NCI-H2196 (cell line): ENCODE data around the gene NPFFR1.

Experiments used
- DNase-seq: peaks from one replicate; lab custom pipeline; 2025; ENCODE audit not compliant: unreplicated experiment; lab: John Stamatoyannopoulos, UW

NPFFR1 gene

DNA sequence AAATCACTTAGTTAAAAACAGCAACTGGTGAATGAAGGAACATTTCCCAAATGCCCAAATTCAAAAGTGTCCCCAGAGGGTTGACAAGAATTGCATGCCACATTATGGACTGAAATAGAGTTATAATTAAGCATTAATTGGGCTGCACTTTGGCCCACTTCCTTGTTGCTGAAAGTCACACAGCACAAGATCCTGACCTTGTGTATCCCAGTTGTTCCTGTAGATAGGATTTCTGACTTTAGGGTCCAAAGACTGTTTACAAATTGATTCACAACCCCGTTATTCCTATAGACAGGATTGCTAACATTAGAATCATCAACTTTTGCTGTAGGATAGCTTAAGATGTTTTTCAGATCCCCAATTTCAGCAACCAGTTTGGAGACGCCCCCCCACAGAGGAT lies 31.5 kb upstream of the NPFFR1 start:
- DNase-seq = no peak

GRCh38 chr10:70312972-70313371 lies 29.2 kb upstream of the NPFFR1 start:
- DNase-seq = no peak

GRCh38 chr10:70312249-70312648 lies 28.4 kb upstream of the NPFFR1 start:
- no peak for DNase-seq

GRCh38 chr10:70311698-70312097 lies 27.9 kb upstream of the NPFFR1 start:
- no peak for DNase-seq

- DNase-seq = no peak
Measured at GRCh38 chr10:70309661-70310060, 25.9 kb upstream of the NPFFR1 start.

DNA sequence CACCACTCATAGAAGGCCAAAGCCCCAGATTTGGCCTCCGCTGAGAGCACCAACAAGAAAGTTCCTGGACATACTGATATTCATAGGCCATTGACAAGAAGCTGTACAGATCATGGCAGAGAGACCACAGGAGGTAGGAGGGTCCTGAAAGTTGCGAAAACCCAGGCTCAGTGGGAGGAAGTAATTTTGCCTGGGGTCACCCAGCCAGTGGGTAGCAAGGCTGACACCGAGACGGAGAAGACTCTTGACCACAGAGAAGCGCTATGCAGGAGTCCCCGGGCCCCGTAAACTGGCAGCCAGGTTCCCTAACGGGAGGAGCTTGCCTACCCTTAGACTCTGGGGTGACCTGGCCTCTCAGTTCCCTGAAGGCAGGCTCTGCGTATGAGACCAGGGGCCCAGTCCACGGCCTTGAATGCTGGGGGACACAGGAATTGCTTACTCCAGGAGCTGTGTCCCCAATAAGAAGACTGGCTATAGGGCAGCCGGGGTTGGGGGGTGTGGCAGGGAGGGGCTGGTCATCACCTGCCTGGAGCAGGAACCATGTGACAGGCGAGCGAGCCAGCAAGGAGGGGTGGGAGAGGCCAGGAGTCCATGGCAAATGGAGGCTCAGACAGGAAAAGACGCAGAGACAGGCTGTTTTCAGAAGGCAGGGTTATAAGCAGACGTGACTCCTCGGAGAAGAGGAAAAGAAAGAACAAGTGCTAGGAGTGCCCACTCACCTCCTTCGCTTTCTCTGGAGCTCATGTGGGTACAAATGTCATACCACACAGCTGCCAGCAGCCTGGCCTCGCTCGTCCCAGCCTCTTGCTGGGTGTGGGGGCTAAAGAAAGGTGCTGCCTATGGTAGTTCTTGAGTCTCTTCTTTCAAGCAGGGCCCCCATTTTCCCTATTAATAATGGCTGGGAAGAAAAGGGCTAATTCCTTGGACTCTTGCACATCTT lies 24.6 kb upstream of the NPFFR1 start:
- DNase-seq = no peak

- DNase-seq = no peak
Measured at GRCh38 chr10:70306886-70307520, 23.2 kb upstream of the NPFFR1 start.

GRCh38 chr10:70306181-70306705 lies 22.4 kb upstream of the NPFFR1 start:
- no peak for DNase-seq

DNA sequence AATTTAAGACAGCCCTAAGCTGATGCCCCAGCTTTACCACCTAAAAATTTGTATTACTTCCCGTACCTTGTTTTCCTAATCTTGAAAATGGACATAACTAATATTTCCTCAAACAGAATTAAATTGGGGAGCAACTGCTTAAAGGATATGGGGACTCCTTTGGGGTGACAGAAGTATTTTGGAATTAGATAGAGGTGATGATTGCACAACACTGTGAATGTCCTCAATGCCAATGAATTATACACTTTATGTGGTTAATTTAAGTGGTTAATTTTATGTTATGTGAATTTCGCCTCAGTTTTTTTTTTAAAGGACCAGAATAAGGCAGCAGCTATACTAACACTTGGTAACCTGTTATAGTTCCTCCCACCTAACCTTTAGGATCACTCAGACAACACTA lies 19.9 kb upstream of the NPFFR1 start:
- no peak for DNase-seq

DNA sequence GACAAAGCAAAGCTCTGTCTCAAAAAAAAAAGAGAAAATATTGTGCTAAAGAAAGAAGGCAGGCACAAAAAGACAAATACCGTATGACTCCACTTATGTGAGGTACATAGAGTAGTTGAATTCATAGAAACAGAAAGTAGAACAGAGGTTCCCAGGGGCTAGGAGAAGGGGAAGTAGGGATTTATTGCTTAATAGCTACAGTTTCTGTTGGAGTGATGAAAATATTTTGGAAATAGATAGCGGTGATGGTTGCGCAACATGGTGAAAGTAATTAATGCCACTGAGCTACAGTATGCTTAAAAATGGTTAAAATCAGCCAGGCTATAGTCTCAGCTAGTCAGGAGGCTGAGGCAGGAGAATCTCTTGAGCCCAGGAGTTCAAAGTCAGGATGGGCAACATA lies 18.5 kb upstream of the NPFFR1 start:
- no peak for DNase-seq

DNA sequence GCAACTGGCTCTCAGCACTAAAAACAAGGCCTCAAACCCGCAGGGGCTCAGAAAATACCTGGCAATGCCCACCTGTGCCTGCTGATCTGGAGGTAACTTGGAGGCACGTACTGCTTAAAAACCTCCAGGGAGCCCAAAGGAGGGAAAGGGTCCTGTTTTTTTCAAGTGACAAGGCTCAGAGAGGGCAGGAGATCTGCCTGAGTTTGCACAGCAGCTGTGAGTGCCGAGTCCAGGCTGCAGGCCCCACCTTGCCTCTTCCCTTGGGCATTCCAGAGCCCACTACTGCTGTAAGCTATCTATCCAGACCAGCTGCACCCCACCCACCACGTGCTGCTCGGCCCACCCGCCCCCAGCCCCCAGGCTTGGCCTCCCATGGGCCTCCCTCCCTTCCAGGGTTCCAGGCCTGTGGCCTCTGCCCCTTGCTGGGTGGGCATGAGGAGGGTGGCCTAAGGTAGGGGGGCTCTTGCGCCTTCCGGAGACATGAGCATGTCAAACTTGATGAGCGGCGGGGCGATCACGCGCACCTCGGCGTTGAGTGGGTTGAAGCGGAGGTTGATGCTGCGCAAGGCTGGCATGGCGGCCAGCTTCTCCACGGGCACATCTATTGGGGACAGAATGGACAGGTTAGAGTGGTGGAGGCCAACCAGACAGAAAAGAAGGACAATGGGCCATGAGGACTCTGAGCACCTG lies 17.2 kb upstream of the NPFFR1 start:
- DNase-seq = no peak

GRCh38 chr10:70300461-70300860 lies 16.7 kb upstream of the NPFFR1 start:
- no peak for DNase-seq

DNA sequence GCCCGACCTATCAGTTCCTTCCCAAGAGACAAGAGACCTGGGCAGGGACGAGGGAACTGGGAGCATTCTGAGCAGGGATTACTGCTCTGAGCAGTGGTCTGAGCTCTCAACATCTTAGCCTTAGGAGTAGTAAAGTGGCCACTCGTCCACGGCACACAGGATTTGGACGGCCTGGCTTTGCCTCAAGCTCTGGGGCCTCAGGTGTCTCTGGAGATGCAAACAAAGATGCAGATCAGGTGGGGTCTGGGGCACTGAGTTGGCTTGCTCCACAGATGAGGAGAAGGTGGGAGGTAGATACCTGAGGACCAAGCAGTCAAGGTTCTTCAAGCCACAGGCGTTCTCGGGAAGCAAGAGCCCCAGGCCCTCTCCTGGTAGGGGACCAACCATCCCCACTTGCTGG lies 16.1 kb upstream of the NPFFR1 start:
- no peak for DNase-seq

DNA sequence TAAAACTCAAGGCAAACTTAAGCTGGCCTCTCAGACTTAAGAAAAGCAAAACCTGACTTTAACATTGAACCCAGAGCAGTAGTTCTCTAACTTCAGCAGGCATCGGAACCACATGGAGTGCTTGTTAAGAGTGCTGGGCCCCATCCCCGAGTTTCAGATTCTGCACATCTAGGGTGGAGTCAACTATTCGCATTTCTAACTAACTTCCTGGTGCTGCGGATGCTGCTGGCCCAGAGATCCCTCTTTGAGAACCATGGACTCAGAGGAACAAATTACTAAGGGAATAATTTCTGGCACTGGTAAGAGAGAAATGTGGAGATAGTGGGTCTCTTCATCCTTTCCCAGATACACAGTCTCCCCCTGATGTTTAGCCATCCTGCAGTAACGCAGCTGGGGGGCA lies 14.6 kb upstream of the NPFFR1 start:
- DNase-seq = no peak

- no peak for DNase-seq
Measured at GRCh38 chr10:70297224-70297623, 13.4 kb upstream of the NPFFR1 start.

- peak; percentile 42 for DNase-seq
Measured at GRCh38 chr10:70296406-70296899, 12.6 kb upstream of the NPFFR1 start.

DNA sequence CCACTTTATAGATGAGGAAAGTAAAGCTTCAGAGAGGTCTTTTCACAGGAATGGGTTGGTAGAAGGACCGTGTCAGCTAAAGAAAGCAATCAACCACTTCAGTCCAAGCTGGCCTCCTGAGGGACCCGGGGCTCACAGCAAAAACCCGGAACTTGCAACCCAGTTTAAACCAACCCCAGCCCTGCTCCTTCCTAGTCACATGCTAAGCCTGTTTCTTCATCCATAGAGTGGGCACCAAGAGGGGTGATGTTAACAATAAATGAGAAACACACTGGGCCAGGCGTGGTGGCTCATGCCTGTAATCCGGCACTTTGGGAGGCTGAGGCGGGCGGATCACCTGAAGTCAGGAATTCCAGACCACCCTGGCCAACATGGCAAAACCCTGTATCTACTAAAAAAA lies 12.1 kb upstream of the NPFFR1 start:
- DNase-seq = no peak

GRCh38 chr10:70295321-70295720 lies 11.5 kb upstream of the NPFFR1 start:
- no peak for DNase-seq

DNA sequence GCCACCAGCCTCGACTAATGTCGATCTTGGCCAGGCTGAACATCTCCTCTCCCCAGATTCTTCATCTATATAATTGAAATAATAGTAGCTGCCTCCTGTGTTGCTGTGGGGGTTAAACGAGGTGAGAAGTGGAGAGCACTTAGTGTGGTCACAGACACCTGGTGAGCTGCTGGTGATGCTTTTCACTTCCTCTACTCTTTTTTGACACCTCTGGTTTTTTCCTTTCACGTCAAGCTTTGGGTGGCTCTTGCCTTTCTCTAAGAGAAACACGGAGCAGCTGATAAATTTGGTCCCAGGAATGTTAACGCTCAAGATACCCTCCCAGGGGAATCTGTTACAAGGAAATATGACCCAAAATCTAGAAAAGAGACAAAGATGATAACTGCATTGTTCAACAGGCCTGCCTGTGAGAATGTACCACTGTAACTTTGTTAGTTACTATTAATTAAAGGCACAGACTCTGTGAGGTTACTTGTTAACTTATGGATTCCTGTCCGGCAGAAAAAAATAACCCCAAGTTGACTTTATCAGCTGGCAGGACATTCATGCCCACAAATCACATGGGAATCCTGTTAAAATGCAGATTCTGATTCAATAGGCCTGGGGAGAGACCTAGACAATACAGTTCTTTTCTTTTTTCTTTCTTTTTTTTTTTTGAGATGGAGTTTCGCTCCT lies 9.5 kb upstream of the NPFFR1 start:
- DNase-seq = no peak

DNA sequence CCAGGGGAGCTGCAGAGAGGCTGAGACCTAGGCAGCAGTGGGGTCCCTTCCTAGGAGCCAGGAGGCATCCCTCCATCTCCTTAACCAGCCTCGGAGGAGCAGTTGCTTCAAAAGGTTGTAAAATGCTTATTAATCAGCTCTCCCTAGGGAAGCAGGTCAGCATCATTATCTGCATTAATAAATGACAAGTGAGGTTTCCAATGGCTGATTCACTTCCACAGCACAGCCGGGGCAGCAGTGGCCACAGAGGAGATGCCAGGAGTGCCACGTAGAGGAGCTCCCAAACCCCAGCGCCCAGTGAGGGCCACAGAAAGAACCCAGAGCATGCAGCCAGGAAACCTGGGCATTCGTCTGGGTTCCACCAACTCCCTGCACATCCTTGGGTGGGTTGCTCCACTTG lies 8.2 kb upstream of the NPFFR1 start:
- DNase-seq = no peak

DNA sequence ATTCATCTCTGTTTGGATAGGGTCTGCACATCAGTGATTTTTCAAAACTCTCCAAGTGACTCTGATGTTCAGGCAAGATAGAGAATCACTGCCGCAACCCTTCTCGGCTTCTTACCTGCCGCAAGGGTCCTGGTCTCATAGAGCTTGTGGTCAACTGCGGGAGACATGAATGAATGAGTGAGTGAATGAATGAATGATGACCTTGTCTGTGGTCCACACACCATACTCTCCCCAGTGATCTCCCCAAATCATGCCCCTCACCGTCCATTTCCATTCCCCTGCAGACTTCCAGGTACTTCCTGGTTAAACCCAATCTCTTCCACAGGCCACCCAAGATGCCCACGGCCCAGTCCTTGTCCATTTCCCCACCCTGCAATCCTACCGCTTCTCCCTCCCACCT lies 5.9 kb upstream of the NPFFR1 start:
- no peak for DNase-seq
